HG03575 (cell line): Measurements from ENCODE around the gene MPPED2.
A peak's percentile ranks its signal among the peaks of the same experiment; 100 is the strongest.

Experiments
- ATAC-seq: cut with Tn5 transposase; IDR thresholded peaks from one replicate; pipeline ENCODE4 v1.9.1; 2021; ENCODE audit not compliant: unreplicated experiment, insufficient number of reproducible peaks, low FRiP score; ENCODE audit errors: extremely low read depth

Gene MPPED2

DNA sequence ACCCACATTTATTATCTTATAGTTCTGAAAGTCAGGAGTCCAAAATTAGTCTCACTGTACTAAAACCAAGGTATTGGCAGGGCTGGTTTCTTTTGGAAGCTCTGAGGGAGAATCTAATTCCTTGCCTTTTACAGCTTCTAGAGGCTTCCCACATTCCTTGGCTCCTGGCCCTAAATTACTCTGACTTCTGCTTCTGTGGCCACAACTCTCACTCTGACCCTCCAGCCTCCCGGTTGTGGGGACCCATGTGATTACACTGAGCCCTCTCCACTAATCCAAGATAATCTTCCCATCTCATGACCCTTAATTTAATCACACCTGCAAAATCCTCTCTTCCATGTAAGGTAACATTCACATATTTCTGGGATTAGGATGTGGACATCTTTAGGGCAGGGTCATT, 152.3 kb downstream of the MPPED2 start:
- ATAC-seq = no peak

DNA sequence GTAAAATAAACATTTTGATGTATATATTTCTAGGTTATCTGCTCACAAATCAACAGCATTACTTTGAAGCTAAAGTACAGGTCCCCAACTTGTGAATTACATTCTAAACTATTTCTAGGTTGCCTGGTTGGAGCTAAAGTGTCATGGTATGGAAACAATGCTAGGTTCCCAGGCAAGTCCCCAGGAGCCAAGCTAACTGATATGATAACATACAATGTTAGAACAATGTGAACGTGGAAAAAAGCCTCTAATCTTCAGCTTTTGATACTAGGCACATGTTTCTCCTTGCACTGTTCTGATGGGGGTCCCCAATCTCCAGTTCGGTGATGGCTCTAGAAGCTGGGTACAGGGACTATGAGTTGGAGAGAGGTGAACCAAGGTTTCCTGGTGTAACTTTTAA, 153.4 kb downstream of the MPPED2 start:
- ATAC-seq = no peak

DNA sequence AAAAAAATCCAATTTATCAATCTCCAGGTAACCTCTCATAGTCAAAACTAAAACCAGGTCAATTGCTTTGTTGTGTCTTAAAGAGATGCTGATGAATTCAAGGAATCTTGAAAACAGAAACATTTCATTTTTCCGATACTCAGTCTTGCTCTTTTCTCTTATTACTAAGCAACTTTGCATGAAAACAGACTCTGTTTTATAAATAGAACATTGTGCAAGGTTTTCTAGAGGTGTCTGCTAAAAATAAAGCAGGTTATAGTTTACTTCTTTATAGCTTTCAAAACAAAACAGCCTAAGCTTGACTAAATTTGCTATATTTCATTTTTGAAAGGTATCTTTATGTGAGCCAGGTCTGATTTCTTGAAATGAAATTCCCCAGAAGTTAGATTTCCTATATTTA, 154.0 kb downstream of the MPPED2 start:
- peak; percentile 65 for ATAC-seq

DNA sequence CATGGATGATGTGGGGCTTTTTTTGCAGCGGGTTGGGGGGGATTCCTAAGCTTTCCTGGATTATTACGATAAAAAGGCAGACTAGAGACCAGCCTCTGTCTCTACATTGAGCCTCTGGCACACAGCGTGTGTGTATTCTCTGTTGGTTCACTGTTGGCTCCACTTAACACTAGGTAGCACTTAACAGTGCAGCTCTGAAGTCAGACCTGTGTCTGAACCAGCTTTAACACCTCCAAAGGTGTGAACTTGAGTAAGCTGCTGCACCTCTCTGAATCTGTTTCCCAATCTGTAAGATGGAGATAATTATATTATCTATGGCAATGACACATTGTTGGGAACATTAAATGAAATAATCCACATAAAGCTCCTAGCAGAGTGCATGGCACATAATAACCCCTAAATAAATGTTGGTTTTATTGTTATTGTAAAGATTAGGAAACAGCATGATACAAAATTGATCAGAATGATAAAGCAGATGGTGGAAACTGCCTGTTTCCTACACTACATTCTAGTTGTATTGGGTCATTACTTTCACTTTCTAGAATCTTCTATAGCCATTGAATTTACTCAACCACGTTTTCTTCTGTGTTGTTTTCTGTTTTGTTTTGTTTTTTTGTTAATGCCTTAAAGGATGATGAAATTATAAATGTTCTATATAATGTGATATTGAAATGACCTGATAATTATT, 154.9 kb downstream of the MPPED2 start:
- ATAC-seq = no peak

DNA sequence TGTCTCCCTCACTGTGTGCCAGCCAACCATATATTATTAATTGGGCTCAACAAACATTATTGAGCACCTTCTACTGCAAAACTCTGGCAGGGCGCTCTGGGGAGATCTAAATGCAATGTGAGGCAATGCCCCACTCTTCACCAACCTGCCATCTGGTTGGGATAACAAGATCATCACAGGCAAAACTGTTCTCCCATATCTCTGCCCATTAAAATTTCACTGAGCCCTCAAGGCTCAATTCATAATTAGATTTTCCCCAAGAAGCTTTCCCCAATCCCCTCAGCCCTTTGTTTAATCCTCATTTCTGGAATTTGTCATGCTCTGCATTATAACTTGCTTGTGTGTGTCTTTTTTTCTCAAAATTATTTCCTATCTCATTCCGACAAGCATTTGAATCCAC, 156.6 kb downstream of the MPPED2 start:
- no peak for ATAC-seq

DNA sequence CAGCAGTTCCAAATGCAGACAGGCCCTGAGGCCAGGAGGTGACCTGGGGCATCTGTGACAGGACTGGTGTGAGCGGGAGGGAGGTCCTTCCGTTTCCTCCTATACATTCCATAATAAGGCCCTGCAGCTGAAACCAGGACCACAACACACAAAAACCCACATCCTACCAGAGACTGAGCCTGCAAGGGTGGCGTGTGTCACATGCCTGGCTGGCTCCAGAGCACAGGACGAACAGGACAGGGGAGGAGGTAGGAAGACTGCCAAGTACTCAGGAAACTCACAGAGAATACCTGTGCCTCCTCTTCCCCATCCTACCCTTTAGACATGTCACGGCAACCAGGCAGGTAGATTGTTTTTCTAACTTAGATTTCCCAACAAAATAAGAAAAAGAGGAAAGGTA, 159.4 kb downstream of the MPPED2 start:
- ATAC-seq = no peak

DNA sequence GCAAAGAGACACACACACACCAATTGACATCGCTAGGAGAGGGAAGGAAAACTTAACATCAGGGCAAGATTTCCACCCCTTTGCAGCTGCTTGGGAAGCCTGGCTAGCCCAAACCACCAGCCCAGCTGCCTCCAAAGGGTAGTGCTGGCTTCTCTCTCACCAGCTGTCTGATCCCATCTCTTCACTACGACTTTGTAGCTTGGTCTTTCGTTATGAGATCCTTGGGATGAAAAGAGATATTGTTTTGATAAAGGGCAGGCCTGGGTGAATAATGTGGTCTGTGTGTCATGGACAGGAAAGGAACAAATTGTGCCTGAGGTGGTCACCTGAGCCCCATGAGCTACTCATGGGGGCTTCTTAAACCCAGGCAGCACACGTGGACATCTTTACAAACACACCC, 161.3 kb downstream of the MPPED2 start:
- no peak for ATAC-seq

DNA sequence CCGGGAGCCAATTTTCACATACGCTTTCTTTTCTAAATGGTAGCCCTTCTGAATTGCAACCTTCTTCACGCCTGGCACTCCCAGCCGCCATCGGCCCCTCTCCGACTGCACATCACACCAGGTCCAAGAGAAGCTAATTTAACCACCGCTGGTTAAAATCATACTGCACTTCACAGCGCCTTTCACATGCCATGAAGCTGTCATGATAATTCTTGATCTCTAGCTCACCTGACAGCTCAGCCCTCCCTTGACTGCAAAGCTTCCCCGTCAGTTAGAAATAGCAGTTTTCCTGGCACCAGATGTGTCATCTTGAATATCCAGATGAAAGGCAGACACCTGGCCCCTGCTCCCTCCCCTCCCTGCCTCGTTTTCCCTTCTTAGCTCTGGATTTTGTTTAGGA, 161.8 kb downstream of the MPPED2 start:
- ATAC-seq = no peak

DNA sequence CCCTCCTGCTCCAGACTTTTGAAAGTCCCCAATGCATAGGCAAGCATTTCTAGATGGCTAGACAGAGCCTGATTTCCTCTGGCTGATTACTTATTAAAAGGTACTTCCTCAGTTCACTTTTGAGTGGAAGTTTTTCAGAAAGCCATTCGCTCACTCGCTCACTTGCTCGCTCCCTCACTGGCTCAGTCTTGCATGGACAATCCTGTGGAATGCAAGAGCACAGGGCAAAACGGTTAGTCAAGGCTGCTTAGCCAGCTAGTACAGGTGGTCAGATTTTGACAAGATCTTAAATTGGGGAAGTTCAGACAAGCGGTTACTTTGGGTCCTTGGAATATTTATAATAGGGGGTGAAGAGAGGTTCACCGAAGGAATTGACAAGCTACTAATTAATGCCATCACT, 162.3 kb downstream of the MPPED2 start:
- ATAC-seq = no peak

DNA sequence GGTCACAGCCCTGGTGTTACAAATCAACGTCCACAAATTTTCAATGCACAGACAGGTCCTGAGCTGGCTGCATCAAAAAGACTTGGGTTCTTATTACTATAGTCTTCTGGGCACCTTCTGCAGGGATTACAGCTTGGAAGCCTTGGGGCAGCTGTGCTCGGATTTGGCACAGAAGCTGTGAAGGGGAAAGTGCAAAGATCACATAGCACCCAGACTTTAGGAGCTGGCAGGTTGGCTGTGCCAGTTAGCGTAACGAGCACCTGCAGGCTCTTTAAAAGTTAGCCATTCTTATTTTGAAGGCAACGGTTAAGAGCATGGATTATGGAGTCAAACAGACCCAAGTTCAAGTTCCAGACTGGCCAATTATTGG, 162.9 kb downstream of the MPPED2 start:
- ATAC-seq = no peak

DNA sequence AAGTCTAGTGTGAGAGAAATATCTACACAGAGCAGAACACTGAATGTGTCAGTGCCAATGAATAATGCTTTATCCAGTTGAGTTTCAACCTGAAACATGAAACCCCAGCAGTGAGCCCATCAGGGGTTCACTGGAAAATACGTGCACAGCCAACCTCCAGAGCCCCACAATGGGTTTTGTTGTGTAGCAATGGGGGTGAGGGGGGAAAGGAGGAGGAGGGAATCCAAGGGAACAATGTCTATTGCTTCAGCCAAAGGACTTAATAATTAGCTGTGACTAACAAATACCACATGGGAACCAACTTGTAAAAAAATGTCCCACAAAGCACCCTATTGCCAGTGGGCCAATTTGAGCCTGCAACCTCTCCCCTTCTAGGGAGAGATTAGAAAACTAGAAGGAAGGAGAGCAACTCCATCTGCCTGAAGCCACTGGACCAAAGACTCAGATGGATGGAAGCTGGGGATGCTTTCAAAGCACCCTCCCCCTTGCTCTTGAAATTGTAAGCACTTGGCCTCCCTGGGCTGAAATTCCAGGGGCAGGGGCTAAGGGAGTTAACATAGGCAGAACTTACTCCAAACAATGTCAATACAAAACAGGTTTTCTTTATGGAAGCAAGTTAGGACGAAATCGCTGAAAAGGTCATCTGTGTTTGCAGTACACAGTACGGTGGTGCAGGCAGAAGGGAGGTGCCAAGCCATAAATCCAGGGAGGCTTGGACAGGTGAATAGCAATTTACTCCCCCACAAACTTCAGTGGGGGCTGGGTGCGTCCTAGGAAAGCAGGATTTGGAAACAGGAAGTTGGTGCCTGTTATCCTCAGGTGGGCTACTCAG, 163.5 kb downstream of the MPPED2 start:
- no peak for ATAC-seq

DNA sequence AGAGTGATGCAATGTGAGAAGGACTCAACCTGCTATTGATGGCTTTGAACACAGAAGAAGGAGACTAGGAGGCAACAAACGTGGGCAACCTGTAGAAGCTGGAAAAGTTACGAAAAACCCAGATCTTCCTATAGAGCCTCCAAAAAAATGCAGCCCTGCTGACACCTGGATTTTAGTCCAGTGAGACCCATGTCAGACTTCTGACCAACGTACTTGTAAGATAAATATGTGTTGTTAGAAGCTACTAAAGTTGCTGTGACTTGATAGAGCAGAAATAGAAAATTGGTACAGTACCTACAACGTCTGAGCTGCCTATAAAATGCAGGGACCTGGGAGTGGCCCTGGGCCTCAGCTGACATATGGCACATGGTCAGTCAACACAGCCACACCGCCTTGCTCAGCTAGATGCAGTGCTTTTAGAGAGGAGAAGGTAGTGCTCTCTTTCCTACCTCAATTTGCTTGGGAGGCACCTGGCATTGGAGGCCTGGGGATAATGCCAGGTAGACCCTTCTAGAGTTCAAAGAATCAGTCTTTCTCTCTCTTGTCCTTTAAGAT, 165.8 kb downstream of the MPPED2 start:
- no peak for ATAC-seq

DNA sequence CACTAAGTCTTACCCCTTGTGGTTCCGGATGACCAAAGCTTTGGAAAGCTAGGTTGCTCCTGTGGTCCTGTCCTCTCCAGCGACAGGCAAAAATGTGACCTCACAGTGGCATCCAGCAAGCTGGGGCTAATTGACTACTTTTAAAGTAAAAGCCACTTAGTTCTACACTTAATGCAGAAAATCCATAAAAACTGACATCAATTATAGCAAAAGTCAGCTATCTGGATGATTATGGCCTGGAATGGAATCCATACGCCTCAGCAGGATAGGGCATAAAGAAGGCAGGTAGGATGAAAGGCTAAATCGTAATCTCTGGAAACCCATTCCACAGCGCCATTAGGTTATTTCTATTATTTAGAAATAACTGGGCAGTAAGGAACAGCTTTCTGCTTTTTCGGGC, 171.3 kb downstream of the MPPED2 start:
- ATAC-seq = no peak

DNA sequence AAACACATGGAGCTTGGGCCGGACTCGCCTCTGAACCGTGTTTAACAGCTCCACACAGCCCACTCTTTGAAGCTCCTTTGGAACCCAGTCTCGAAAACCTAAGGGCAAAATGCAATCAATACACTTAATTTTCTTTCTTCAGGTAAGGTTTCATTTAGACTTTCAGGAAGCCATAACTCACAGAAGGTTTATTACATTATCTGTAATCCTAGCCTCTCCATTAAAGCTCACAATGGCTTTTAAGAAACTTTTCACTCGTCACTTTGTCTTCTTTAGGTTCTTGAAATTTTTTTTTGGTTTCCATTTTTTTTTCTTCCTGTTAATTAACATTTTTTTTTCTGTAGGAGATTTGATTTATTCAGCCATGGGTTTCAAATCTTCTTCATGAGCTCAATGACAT, 171.9 kb downstream of the MPPED2 start:
- no peak for ATAC-seq

DNA sequence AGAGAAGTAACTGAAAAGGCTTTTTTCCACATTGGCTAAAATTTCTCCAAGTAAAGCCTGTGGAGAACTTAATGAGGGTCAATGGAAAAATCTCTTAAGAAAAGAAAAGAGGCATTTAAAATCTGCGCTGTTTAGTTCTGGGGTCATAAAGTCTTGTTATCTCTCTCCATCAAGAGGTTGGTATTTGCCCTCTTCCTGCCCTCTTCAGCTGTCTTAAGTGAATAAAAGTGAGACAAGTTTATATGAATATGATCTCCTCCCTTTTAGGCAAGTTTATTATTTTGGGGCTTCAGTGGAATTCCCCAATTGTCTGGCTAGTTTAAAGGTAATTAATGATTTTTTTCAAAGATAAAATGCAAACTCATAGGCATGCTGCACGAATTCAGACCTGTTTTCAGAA, 173.6 kb downstream of the MPPED2 start:
- ATAC-seq = no peak

DNA sequence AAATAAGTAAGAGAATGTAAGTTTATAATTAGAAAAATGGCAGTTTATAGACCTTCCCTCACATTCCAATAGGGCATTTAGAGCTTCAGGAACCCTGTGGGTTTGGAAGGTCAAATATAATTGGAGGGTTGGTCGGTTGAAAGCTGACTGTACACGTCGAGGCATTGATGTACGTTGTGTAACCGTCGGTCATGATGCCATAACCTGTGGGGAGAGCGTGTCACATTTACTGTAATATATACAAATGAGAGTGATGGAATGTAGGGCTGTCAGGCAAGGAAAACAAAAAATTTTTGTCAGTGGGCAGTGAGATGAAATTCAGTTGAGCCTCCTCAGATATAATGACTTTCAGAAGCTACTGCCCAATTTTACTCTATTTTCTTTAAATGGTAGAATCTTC, 174.8 kb downstream of the MPPED2 start:
- ATAC-seq = no peak

DNA sequence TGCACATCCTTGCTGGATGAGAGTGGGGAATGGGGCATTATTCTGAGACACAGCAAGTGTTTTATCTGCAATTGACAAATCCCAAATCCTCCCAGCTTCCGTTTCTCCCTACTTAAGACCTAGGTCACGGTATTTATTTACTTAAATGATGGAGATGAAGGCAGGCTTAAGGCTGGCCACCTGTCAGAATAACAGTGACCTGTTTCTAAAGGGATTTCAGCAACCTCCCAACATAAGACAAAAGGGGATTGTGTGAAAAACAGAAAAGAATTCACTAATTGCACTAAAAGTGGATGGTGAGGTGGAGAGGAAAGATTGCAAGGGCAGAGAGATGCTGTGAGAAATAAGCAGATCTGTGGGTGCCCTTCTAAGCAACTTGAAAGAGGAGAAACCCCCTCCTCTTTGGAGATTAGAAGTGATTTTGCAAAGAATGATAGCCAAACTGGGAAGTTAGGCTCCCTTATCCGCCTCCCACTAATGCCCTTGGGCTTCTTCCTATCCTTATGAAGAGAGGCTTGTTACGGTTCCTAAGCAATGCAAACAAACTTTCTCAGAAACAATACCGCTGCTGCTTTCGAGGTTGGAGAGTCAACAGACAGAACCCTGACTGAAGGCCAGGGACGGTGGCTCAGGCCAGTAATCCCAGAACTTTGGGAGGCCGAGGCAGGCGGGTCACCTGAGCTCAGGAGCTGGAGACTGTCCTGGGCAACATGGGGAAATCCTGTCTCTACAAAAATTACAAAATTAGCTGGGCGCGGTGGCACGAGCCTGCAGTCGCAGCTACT, 179.0 kb downstream of the MPPED2 start:
- no peak for ATAC-seq

DNA sequence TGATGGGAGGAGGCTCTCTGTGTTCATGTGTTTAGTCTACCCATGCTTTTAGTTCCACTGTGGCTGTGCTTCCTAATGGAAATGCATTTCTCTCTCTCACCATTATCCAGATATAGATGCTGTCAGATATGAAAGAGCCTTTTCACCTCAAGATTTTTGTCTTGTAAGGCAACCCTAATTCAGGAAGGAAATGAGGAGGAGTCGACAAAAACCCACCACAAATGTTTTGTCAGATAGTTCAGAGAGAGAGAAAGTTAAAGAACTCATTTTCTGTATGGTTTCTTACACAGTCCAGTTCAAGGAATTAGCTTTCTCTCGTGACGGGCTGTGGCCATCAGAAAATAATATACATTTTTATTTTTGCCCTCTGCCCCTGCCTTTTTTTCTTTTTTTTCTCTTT, 180.8 kb downstream of the MPPED2 start:
- ATAC-seq = no peak

DNA sequence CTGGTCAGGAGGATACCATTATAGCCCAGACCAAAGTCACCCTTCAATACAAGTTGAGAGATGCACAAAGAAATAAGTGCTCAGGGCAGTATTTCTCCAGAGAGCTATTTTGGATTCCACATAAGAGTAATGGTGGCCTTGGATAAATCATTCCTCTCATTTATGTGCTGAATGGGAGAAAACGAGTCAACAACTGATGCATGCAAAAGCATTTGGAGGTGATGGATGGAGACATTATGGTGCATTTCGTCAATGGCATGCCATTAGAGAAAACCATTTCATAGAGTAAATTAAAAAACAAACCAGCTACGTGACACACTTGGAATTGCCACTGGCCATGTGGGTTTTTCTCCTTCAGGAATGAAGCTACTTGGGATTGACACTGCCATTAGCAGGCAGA, 182.0 kb downstream of the MPPED2 start:
- no peak for ATAC-seq

DNA sequence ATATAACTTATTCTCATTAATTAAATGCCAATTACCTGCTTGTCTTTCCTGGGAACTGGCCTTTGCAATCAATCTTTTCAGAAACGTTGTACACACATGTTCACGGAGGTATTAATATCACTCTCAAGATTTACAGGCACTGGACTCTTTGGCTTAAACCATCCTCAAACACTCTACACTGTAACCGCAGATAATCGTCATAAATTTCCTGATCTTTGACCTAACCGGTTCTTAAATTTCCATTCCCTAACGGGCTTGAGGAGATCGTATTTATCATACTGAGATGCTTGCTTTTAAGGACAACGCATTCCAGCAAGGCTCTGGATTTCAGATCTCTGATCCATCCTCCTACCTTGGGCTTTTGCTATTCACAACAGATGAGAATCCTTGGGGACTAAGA, 190.4 kb downstream of the MPPED2 start:
- no peak for ATAC-seq
